GM21723 (cell line): Measurements from ENCODE around the gene IMMP2L.
"Not testable (repeated sequence)": the region's sequence is repeated elsewhere in the genome, so short reads cannot be mapped to it uniquely, and the experiment has no call there.

Experiments
- ATAC-seq: cut with Tn5 transposase; IDR thresholded peaks from one replicate; pipeline ENCODE4 v1.9.1; 2021; ENCODE audit warnings: mild to moderate bottlenecking, moderate library complexity; ENCODE audit not compliant: unreplicated experiment

Gene IMMP2L

GRCh38 chr7:110718503-110719205, 843.6 kb downstream of the IMMP2L start:
- ATAC-seq = no peak

DNA sequence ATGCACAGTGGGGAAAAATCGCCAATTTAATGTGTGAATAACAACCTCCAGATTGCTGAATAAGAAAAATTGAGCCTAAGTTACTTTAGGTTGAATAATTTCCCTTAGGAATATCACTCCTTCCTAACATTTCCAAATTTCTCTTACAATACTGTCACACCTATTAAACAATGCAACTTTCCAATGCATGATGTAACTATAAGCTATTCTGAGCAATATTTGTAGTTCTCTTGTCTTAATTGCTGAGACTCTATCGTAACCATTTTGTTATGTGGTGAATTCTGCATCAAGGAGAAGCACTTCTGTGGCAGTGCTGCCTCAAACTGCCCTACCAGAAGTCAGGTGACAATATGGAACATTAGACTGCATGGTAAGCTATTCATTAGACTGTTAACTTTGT, 858.1 kb downstream of the IMMP2L start:
- no peak for ATAC-seq

DNA sequence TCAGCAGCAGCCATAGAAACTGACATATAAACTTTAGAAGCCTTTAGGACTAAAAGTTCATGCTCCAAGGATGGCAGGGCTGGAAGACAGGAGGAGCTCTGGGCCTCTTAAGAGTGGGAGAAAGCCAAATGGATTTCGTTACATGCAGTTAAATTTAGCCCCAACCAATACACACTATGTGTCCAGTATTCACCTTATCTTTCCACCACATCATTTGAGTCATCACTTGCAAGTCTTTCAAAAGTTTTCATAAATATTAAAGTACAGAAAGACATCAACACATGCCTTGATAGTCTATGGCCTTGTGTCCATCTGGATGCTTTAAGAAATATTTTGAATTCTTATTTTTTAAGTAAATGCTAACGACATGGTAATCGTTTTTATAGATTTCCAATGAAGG, 863.7 kb downstream of the IMMP2L start:
- ATAC-seq = no peak

GRCh38 chr7:110693344-110693743, 868.9 kb downstream of the IMMP2L start:
- ATAC-seq = no peak

DNA sequence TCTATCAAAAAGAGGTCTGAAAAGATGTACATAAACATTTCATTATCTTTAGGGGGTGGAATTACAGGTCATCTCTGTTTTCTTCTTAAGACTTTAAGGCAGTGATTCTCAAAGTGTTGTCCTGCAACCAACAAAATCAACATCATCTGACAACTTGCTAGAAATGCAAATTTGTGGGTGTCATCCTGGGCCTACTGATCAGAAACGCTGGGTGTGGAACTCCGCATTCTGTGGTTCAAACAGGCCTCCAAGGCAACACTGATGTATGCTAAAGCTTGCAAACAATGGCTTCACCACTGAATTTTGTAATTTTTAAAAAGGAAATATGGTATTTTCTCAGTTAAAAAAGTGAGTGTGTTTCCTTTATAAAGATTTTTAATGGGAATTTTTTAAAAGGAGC, 873.4 kb downstream of the IMMP2L start:
- no peak for ATAC-seq

DNA sequence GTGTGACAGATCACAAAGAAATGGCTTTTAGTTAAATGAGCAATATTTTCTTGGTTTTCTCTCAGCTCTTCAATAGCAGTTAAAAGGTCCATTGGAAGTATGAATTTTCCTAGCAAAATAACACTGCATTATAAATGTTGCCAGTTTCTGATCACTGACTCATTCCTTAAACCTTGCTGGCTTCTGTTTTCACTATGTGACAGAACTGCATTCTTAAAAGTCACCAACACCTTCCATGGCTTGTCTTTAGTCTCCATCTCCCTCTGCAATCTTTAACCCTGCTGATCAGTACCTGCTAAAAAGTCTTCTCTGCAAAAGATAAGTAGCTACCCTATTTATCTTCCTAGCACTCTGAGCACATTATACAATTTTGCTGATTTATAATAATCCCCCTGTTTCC, 876.4 kb downstream of the IMMP2L start:
- no peak for ATAC-seq

DNA sequence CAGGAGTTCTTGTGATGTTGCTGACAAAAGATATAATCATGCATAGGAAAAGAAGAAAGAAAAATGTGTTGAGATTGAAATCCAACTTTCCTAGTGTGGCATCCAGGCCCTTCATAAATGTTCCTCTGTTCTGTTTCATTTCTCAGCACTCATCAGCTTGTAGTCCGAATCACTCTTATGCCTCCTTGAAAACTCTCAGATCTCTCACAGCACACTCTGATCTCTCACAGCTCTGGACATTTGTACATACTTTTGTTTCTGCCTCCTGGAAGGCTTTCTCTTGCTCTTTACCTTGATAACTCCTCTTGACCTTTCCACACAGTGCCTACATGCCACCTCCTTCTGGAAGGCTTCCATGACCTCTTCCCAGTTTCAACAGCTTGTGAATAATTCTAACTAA, 880.4 kb downstream of the IMMP2L start:
- no peak for ATAC-seq

GRCh38 chr7:110677405-110677804, 884.9 kb downstream of the IMMP2L start:
- ATAC-seq = no peak

GRCh38 chr7:110676785-110677184, 885.5 kb downstream of the IMMP2L start:
- no peak for ATAC-seq

- no peak for ATAC-seq
Measured at GRCh38 chr7:110675383-110676103, 886.7 kb downstream of the IMMP2L start.

DNA sequence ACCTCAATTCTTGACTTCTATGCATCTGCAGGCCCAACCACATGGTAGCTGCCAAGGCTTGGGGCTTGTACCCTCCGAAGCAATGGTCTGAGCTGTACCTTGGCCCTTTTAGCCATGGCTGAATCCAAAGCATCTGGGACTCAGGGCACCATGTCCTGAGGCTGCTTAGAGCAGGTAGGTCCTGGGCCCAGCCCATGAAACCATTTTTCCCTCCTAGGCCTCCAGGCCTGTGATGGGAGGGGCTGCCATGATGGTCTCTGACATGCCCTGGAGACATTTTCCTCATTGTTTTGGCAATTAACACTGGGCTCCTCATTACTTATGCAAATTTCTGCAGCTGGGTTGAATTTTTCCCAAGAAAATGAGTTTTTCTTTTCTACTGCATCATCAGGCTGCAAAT, 889.1 kb downstream of the IMMP2L start:
- no peak for ATAC-seq

- ATAC-seq = no peak
Measured at GRCh38 chr7:110669410-110669809, 892.9 kb downstream of the IMMP2L start.

DNA sequence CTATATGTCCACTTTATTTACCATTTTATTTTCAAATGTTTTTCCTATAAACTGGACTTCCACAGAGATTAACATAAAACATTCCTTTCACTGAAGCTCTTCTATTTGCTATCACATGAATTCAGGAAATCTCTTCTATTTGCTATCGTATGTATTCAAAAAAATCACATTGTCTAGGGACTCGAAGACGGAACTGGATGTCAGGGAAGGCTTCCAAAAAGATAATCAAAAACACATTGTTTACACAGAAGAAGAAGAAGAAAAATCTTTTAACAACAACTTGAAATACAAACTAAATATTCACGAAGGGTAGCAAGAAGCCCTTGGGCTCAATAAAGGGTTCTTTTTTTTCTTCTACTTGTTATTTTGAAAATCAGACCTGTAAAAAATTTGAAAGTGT, 897.5 kb downstream of the IMMP2L start:
- no peak for ATAC-seq

GRCh38 chr7:110660637-110661036, 901.7 kb downstream of the IMMP2L start:
- ATAC-seq = not testable (repeated sequence)

GRCh38 chr7:110650328-110650727, 912.0 kb downstream of the IMMP2L start:
- ATAC-seq = no peak

DNA sequence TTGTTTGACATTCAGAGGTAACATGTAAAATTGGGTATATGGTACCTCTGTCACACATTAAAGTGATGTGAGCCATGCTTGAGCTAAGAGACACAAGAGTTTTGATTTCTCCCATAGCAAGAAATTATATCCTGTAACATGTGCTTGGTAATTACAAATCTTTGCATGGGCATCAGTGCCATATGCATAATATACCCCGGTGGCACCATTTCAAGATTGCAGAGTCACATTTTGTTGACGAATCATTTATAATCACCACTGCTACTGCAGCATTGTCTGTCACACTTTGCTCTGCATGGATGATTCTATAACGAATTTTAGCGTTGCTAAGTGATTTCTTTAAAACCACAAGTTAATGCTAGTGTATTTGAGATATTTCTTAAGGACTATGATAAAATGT, 915.0 kb downstream of the IMMP2L start:
- no peak for ATAC-seq

GRCh38 chr7:110646804-110647203, 915.5 kb downstream of the IMMP2L start:
- no peak for ATAC-seq

DNA sequence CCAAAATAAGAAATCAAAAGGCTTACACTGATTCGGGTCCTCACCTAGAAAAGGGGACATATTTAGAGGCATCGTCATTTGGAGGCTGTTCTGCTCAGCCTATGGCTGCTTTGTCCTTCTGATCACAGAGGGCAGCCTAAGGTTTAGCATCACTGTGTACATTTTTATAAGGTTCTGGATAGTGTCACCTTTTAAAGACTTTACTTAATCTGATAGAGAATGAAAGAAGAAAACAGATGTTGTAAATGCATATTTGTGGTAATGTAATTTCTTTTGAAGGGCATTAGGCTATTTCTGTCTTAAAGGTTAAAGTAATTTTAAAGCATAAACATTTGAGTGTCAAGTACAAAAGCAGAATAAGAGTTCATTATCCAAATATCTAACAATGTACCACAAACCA, 916.7 kb downstream of the IMMP2L start:
- ATAC-seq = no peak

DNA sequence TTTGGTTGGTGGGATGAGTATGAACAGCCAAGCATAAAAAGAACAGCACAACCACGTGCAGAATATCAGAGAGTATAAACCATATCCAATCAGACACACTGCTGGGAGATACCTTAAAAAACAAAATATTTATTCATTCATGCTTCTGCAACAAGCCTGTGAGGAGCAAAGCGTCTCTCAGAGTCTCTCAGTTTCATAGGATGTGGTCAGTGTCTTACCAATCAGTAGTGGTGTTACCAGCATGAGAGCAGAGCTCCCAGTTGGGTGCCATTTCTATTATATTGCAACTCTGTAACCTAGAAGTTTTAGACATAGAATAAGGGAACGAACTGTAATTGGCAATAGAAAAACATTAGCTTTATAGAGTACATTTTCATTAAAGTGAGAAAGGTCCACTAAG, 917.2 kb downstream of the IMMP2L start:
- no peak for ATAC-seq

GRCh38 chr7:110637252-110637651, 925.0 kb downstream of the IMMP2L start:
- ATAC-seq = no peak

DNA sequence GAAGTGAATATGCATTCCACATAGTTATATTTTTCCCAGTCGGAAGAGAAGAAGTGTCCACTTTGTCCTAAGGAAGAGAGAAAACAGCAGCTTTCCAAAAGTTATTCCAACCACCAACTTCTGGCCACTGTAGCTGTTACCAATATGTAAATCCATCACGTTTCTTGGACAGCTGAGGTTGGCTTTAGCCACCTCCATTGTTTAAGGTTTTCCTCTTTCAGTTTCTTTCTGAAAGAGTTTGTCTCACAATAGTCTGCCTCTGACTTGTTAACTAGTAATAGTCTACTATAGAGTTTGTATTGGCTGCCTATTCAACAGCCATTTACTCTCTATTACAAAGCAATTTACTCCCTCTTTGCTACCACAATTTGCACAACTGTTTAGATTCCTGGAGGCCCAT, 929.0 kb downstream of the IMMP2L start:
- ATAC-seq = no peak

DNA sequence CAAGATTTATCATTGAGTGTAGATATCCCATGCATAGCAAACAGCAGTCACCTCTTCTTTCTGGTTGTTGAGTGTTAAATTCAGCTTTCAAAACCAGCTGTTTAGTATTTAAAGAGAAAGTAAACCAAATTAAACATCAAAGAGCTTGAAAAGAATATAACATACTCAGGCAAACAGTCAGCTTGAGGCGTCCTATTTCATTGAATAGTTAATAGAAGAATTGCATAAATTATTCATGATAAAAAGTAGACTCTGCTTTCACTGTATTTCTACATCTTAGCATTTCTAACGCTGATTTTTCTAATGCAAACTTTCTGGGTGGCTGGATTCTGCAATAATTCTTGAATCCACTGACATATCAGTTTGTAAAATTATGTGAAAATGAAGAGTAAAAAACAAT, 935.9 kb downstream of the IMMP2L start:
- no peak for ATAC-seq

DNA sequence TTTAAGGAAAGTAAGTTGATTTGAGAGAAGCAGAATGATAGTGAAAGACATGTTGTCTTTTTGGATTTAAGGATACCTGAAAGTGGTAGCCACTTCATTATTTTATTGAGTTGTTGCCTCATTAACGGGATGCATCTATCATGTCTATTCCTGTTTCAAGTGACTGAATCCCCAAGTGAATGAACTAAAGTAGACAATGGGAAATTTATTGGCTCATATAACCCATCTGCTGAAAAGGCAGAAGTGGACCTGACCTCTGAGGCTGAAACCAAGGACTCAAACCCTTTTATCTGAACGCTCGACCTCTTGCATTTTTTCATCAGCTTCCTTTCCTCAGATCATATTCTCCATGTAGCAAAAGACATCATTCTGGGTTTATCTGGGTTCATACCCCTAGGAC, 937.0 kb downstream of the IMMP2L start:
- no peak for ATAC-seq
